Measurements from ENCODE around the gene CREG2.

CREG2 gene

DNA sequence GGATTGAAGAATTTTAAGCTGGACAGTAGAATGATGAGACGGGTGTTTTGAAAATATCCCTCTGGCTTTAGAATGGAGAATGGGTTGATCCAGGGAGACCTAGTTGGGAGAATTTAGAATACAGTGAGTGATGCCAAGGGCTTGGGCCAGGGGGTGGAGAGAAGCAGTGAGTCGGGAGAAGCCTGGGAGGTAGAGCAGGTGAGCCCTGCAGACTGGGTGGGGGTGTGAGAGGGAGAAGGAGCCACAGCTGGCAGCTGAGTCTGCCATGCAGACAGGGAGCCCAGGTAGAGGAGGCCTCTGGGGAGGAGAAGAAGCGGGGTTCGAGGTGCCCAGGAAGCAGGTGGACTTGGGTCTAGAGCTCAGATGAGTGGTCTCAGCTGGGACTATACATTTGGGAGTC lies 18.2 kb downstream of the CREG2 start:
- TF ChIP-seq, protein P1, sequence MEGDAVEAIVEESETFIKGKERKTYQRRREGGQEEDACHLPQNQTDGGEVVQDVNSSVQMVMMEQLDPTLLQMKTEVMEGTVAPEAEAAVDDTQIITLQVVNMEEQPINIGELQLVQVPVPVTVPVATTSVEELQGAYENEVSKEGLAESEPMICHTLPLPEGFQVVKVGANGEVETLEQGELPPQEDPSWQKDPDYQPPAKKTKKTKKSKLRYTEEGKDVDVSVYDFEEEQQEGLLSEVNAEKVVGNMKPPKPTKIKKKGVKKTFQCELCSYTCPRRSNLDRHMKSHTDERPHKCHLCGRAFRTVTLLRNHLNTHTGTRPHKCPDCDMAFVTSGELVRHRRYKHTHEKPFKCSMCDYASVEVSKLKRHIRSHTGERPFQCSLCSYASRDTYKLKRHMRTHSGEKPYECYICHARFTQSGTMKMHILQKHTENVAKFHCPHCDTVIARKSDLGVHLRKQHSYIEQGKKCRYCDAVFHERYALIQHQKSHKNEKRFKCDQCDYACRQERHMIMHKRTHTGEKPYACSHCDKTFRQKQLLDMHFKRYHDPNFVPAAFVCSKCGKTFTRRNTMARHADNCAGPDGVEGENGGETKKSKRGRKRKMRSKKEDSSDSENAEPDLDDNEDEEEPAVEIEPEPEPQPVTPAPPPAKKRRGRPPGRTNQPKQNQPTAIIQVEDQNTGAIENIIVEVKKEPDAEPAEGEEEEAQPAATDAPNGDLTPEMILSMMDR (IDR thresholded peaks at IDR 0.05; ENCODE audit: low read depth, low read length, missing control alignments): no peak
- in situ Hi-C loops (cut with HindIII; ENCODE audit: low pct_ligation_motif_present, low sequenced_read_pairs): no loop called here
- H3K27ac ChIP-seq: no peak overlapping the region
- H3K27me3 ChIP-seq (replicated peaks): no peaks in the 10 kb centered on the region
- DNase-seq: no peak
- H3K4me3 ChIP-seq (ENCODE audit: low read depth, low read length): no peak overlapping the region
- H3K36me3 ChIP-seq (replicated peaks): no peaks in the 10 kb centered on the region

DNA sequence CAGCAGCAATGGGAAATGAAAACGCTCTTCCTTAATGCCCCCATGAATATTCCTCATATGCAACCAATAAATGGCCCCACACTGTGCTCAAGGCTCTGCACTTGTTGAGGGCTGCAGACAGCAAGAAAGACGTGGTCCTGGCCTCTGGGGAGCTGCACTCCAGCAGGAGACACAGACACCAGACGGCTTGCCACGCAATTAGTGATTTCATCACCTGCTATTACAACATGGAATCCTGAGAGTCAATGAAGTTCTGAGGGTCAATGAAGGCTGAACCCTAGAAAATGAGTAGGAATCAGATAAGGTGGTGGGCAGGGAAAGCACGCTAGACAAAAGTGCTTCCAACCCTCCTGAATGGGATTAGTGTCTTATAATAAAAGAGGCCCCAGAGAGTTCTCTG lies 18.9 kb downstream of the CREG2 start:
- Histone ChIP-seq H3K4me3 (ENCODE audit: low read depth, low read length) (no peak overlapping the region), H3K27me3 (replicated peaks) (no peaks in the 10 kb centered on the region), H3K27ac (no peak overlapping the region), H3K36me3 (replicated peaks) (no peaks in the 10 kb centered on the region)
- TF ChIP-seq, protein P1 (IDR thresholded peaks at IDR 0.05; ENCODE audit: low read depth, low read length, missing control alignments): no peak
- in situ Hi-C loops (cut with HindIII; ENCODE audit: low pct_ligation_motif_present, low sequenced_read_pairs): no loop called here
- no peak for DNase-seq

DNA sequence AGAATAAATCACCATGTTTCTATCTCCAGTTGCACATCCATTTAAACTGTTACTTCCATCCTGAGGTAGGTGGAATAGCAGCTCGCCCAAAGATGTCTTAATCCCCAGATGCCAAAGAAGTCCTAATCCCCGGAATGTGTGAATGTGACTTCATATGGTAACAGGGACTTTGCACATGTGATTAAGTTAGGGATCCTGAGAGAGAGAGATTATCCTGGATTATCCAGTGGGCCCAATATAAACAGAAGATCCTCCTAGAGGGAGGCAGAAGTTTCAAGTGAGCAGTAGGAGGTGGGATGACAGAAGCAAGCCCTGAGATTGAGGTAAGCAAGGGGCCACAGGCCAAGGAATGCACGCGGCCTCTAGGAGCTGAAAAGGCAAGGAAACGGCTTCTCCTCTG lies 19.8 kb downstream of the CREG2 start:
- no peak for DNase-seq
- in situ Hi-C loops (cut with HindIII; ENCODE audit: low pct_ligation_motif_present, low sequenced_read_pairs): no loop called here
- no peaks in the 10 kb centered on the region for H3K36me3 ChIP-seq (replicated peaks)
- no peak overlapping the region for H3K4me3 ChIP-seq (ENCODE audit: low read depth, low read length)
- H3K27me3 ChIP-seq (replicated peaks): no peaks in the 10 kb centered on the region
- no peak overlapping the region for H3K27ac ChIP-seq
- TF ChIP-seq, protein P1 (IDR thresholded peaks at IDR 0.05; ENCODE audit: low read depth, low read length, missing control alignments): no peak

DNA sequence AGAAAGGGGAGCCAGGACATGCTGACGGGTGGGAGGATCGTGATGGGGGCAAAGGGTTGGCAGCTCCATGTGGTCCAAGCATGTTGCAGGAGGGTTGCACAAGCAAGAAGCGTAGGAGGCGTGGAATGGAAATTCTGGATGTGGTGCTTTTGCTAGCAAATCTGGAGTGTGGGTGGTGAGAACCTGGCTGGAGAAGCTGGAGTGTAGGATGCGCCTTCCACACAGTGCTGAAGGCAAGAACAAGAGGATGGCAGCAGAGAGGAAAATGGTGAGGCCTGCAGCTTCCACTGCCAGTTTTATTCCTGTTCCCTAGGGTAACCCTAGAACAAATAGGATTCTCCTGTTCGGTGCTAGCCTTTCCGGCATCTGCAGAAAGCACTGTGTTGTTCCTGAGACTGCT lies 22.4 kb downstream of the CREG2 start:
- in situ Hi-C loops (cut with HindIII; ENCODE audit: low pct_ligation_motif_present, low sequenced_read_pairs): no loop called here
- Histone ChIP-seq H3K4me3 (ENCODE audit: low read depth, low read length) (no peak overlapping the region), H3K27ac (no peak overlapping the region), H3K27me3 (replicated peaks) (no peaks in the 10 kb centered on the region), H3K36me3 (replicated peaks) (no peaks in the 10 kb centered on the region)
- TF ChIP-seq, protein P1 (IDR thresholded peaks at IDR 0.05; ENCODE audit: low read depth, low read length, missing control alignments): no peak
- no peak for DNase-seq

DNA sequence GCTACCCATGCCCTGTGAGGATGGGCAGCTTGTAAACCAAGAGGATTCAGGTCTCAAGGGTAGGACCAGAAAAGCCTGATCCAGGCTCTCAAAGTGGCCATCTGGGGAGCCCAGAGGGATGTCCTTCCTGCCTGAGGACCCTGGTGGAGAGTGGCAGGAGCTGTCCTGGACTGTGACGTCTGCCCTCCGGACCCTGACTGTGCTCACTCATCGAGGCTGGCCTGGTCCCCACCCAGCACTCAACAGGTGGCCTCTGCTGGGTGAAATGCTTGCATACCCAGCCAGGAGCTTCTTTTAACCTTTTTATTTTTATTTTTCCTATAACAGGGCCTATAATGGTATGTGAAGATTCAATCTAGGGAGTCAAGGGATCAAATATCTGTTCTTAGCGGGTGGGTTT lies 24.5 kb downstream of the CREG2 start:
- in situ Hi-C loops (cut with HindIII; ENCODE audit: low pct_ligation_motif_present, low sequenced_read_pairs): no loop called here
- DNase-seq: no peak
- TF ChIP-seq, protein P1 (IDR thresholded peaks at IDR 0.05; ENCODE audit: low read depth, low read length, missing control alignments): no peak
- Histone ChIP-seq H3K4me3 (ENCODE audit: low read depth, low read length) (no peak overlapping the region), H3K27me3 (replicated peaks) (no peaks in the 10 kb centered on the region), H3K27ac (no peak overlapping the region), H3K36me3 (replicated peaks) (no peaks in the 10 kb centered on the region)

DNA sequence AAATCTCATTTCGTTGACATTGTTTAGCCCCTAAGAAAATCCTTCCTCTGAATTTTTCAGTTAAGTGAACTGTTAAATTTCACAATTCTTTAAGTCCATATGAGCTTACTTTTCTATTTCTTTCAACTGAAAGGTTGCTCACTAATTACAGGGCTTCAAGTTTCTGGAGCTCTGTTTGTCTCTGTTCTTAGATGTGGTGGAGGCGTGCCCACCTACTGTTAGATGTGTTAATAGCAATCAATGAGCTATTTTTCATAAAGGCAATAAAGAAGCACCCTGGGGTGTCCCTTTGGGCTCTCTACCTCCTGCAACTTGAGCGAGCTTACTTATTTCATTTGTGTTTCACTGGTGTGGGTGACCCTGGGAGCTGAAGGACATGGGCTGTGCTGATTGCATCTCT lies 25.0 kb downstream of the CREG2 start:
- H3K4me3 ChIP-seq (ENCODE audit: low read depth, low read length): no peak overlapping the region
- DNase-seq: no peak
- TF ChIP-seq, protein P1 (IDR thresholded peaks at IDR 0.05; ENCODE audit: low read depth, low read length, missing control alignments): no peak
- no peak overlapping the region for H3K27ac ChIP-seq
- no peaks in the 10 kb centered on the region for H3K36me3 ChIP-seq (replicated peaks)
- in situ Hi-C loops (cut with HindIII; ENCODE audit: low pct_ligation_motif_present, low sequenced_read_pairs): no loop called here
- H3K27me3 ChIP-seq (replicated peaks): no peaks in the 10 kb centered on the region
